DMS114 treated with DMSO at 0.1 percent for 48 hours (cell line): Measurements from ENCODE around the gene NIPAL1.

Experiments
- DNase-seq: peaks from one replicate; lab custom pipeline; 2025; ENCODE audit not compliant: unreplicated experiment; lab: John Stamatoyannopoulos, UW

Gene NIPAL1

GRCh38 chr4:48058617-48059530, 42.3 kb downstream of the NIPAL1 start:
- no peak for DNase-seq

GRCh38 chr4:48064349-48064748, 47.8 kb downstream of the NIPAL1 start:
- no peak for DNase-seq

- no peak for DNase-seq
These were observed 49.0 kb downstream of the NIPAL1 start for GRCh38 chr4:48065587-48066052.

GRCh38 chr4:48067536-48067935, 51.0 kb downstream of the NIPAL1 start:
- no peak for DNase-seq

- DNase-seq, result no peak
These were observed 51.6 kb downstream of the NIPAL1 start for GRCh38 chr4:48068182-48068581.

- DNase-seq, result no peak
These were observed 52.5 kb downstream of the NIPAL1 start for GRCh38 chr4:48069026-48069425.

- no peak for DNase-seq
These were observed 54.6 kb downstream of the NIPAL1 start for GRCh38 chr4:48071191-48071590.

- DNase-seq, result no peak
These were observed 57.1 kb downstream of the NIPAL1 start for GRCh38 chr4:48073567-48074103.

GRCh38 chr4:48074657-48075056, 58.1 kb downstream of the NIPAL1 start:
- no peak for DNase-seq

- DNase-seq, result no peak
These were observed 61.9 kb downstream of the NIPAL1 start for GRCh38 chr4:48078425-48078824.

GRCh38 chr4:48078862-48079655, 62.5 kb downstream of the NIPAL1 start:
- DNase-seq, result no peak

- DNase-seq, result no peak
These were observed 63.4 kb downstream of the NIPAL1 start for GRCh38 chr4:48079972-48080391.

- no peak for DNase-seq
These were observed 64.6 kb downstream of the NIPAL1 start for GRCh38 chr4:48081196-48081595.

- no peak for DNase-seq
These were observed 66.4 kb downstream of the NIPAL1 start for GRCh38 chr4:48082956-48083355.

GRCh38 chr4:48085821-48086589, 69.4 kb downstream of the NIPAL1 start:
- no peak for DNase-seq
